Activated T-helper 1 cell treated with anti-CD3 and anti-CD28 coated beads, Interleukin-2, amount 50 U/mL, for 16 hours (primary cell): ENCODE results near the gene ENC1.

ENCODE experiments used
- DNase-seq, 2 donors: peaks; one replicate each; pipeline ENCODE4 v3.0.0-alpha.2; 2020; ENCODE audit warnings: low read depth in 1 of 2, low spot score in 1 of 2

Gene ENC1

DNA sequence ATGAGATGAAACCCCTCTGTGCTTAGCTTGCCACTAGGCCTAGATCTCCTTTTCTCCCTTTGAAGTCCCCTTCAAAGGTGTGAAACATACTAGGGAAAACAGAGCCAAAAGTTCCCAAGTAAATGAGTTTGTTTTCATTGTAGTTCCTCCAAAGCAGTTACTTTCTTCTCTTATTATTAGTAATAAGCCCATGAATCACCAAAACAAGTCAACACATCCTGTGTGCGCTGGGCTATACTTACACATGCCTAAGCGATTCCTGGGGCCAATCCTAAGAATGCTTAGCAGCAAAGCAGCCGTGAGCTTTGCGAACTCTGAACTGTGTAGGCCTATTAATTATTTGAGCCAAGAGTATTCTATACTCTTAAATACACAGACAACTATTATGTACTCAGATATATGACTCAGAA, 7.6 kb downstream of the ENC1 start:
- DNase-seq: no peak

DNA sequence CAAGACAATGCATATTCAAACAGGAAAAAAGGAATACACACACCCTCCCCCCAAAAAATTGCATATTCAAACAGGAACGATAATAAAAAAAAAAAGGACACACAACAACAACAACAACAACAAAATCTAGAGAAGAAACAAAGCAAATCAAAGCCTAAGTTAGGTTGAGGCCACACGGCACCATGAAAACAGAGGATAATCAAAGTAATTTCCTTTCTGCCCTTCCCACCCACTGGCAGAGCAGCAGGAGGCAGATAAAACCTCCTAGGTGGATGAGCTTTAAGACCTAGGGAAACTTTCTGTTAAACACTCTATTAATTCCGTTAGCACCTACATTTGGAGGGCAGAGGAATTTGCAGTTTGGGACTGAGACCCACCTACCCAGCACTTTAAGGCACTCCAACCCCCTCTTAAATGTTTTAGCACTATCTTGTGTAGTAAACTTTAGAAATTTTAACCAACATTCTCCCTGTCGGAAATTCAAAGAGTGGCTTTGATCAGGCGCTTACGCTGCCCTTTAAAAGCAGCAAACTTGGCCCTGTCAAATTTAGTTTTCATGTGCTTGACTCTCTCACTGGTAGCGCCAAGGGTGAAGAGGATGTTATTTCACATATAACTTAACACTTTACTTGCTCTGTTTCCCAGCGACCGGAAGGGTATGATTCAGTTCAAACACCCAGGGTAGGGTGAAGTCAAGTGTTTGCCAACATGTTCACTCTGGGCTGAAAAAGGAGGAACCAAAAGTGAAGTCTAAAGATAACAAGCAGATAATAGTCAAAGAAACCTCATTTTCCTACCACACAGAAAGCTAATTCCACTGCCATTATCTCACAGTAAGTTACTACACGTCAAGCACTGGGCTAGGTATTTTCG, 9.2 kb downstream of the ENC1 start:
- no peak for DNase-seq

- DNase-seq: no peak
Observed at GRCh38 chr5:74630453-74631066, 10.0 kb downstream of the ENC1 start.

GRCh38 chr5:74629326-74629725, 11.2 kb downstream of the ENC1 start:
- DNase-seq: no peak

- DNase-seq: no peak
Observed at GRCh38 chr5:74628359-74628758, 12.2 kb downstream of the ENC1 start.

GRCh38 chr5:74627646-74628279, 12.8 kb downstream of the ENC1 start:
- DNase-seq: no peak

- no peak for DNase-seq
Observed at GRCh38 chr5:74626386-74627222, 13.9 kb downstream of the ENC1 start.

DNA sequence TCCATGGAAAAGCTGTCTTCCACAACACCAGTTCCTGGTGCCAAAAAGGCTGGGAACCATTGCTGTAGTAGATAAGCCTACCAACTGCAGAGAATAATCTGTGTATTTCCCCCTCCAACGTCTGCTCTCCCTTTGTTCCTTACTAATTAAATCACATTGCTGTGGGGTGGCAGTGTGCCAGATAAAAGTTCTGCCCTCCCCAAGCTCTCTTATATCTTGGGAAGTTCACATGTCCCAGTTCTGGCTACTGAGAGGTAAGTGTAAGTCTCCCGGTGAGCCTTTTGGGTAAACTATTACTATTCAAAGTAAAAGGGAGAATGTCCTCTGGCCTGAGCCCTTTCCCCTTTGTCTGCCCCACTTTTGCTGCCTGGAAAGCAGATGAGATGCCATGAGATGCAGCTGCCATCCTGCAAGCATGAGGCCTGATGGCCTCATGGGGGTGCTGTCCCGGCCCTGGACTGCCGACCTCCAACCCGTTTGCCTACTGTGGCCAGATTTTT, 14.7 kb downstream of the ENC1 start:
- DNase-seq: no peak

DNA sequence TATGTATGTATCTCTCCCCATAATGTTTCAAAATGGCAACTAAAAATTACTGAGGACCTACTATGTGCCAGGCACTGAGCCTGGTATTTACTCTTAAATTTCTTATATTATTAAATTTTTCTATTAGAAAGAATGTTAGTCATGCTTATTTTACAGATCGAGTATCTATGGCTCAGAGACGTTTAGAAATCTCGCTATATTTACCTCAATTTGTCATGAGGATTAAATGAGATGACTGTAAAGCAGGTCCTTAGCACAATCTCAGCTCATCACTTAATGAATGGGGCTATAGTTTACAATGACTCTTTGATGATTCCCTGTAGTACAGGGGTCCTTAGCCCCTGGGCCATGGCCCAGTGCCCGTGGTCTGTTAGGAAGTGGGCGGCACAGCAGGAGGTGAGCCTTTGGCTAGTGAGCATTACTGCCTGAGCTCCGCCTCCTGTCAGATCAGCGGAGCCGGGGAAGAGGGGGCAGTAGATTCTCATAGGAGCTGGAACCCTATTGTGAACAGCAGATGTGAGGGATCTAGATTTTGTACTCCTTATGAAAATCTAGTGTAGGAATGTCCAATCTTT, 15.5 kb downstream of the ENC1 start:
- DNase-seq: no peak

GRCh38 chr5:74624501-74624900, 16.0 kb downstream of the ENC1 start:
- no peak for DNase-seq

DNA sequence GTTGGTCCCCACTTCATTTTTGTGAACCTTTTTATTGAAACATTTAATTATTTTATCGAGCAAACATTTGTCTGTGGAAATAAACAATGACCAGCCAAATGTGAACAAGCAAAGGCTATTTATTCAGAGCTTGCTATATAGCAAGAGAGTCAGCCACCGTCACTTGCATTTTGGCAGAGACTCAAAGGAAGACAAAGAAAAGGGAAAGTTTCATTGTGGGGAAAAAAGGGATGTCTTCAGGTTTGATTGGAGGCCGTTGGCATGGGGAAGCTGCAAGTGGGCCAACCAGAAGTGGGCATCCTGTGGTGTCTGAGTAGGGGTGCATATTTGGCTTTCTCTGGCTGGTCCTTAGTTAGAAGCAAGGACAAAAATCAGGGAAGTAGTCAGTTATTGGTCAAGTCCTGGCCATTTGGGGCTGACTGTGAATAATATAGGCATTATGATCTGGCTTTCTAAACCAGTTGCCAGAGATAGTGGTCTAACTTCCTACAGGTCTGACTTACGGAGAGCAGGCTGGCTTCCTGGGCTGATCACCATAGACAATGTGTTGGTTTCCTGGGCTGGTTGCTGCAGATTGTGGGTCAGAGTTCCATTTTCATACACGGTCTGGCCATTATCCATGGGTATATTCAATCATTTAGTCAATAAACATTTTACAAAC, 16.6 kb downstream of the ENC1 start:
- DNase-seq: no peak

- no peak for DNase-seq
Observed at GRCh38 chr5:74623006-74623611, 17.4 kb downstream of the ENC1 start.

DNA sequence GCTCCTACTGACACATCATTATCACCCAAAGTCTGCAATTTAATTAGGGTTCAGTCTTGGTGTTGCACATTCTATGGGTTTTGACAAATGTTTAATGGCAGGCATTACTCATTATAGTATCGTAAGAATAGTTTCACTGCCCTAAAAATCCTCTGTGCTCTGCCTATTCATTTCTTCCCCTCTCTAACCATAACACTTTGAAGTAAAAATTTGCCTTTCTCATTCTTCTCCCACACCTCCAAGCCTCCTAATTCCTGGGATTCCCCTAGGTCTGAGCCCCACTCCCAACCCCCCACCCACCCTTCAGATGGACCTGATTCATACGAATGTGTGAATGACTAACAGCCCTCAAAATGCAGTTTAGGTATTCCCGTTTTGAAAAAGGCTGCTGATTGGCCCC, 18.4 kb downstream of the ENC1 start:
- DNase-seq: no peak

DNA sequence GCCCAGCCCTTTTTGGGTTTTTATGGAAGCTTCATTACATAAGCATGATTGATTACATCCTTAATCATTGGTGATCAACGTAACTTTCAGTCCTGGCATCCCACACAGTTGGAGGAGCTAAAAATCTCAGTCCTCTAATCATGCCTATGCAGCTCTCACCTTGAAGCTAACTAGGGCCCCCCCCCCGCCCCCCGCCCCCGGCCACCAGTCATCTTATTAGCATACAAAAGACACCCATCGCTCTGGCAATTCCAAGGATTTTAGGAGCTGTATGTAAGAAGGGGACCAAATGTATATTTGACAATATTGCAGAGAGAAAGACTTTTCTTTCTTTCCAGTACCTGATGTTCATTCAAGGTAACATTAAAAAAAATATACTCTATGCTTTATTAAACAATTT, 19.0 kb downstream of the ENC1 start:
- no peak for DNase-seq

DNA sequence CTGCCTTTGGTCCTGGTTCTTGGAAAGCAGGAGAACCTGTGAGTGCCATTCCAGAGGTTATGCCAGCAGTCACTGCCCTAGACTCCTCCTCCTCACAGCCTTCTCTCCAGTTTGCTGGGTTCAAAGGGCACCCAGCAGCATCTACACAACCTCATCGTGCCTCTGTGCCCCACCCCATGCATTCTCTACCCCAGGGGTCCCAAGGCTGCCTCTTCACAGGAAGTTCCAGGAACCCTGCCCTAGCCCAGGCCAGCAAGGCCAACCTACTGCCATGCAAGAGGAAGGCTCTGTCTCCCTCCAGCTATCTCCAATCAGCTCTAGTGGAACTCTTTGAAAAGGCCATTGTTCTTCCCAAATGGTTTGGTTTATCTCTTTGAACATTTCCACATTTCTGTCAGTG, 21.2 kb downstream of the ENC1 start:
- no peak for DNase-seq

DNA sequence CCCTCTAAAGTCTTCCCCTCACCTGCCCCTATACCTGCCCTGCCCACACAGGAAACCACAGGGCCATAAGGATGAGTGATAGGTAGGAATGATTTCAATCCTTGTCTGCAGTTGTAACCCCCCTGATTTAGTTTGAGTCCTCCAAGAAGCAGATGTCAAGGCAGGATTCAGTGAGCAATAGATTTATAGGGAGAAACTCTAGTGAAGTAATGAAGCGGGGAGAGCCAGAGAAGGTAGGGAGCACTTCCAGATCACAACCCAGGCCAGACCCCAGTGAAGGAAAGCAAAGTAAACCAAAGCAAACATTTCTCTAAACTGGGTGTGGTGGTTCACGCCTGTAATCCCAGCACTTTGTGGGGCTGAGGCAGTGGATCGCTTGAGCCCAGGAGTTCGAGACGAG, 22.4 kb downstream of the ENC1 start:
- no peak for DNase-seq

DNA sequence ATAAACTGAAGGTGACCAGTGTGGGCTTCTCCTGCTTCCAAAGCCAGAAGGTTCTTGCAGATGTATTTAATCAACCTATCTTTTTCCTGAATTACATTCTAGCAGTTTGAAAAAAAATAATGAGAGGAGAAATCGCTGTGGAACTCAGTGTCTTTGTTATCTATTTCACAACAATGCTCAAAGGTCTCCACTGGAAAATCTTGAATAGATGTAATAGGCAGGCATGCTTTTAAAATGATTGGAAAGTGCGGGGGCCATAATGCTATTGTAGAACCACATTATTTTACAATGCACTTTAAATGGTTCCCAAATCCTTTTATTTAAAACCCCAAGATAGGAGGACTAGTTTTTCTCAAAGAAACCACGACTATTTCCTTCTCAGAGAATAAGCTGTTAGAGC, 23.3 kb downstream of the ENC1 start:
- no peak for DNase-seq

DNA sequence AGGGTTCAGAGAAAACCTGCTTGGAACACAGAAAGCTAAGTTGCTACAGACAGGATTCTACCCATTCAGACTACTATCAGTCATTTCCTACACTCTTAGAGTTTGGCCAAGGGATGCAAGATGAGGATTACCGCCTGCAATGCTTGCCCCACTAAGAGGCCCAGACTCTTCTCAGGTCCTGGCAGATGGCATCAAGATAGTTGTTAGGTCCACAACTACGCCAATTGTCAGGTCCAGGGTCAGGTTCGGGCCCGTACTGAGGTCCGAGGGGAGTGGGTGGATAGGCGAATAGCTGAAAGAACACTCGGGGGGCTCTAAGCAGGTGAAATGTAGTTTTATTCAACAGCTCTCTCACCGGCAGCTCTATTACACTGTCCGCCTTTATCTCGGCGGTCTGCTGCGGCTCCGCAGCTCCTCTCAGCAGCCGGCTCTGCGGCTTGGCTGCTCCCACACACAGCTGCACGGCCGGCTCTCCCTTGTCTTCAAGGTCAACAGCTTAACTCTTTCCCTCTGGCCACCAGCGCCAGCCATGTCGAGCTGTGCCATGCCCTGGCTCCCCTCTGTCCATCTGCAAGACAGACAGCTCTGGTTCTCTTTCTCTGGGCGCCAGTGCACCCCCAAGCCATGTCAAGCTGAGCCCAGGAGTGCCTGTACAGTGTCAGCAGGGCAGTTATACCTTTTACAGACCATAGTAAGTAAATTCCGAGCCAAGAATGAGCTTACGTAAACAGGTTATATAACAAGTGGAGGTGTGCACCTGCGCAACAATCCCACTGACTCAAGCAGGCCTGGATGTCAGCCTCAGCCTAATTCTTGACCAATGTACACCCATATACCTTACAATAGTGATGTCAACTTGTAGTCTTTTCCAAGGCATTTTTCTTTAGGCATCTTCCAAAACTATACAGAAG, 24.0 kb downstream of the ENC1 start:
- DNase-seq: no peak

DNA sequence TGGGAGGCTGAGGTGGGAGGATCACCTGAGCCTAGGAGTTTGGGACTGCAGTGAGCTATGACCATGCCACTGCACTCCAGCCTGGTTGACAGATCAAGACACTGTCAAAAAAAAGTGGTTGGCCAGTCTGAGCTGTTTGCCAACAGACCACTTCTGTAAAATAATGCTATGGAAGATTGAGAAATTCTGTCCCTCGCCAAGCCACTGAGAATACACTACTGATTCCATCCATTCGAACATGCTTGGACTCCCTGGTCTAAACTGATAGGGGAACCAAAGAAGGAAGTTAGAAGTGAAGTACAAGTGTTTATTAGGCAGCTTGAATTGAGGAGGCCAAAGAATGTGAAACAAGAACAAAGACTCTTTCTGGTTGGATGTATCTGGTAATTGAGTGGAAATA, 27.2 kb downstream of the ENC1 start:
- DNase-seq: no peak
